GM20000 (cell line): Measurements from ENCODE around the gene PLAC9.

Experiments
- DNase-seq: peaks from one replicate; pipeline ENCODE4 v3.0.0; 2012; ENCODE audit warnings: low spot score
- TF ChIP-seq, protein P1 (sequence below): IDR thresholded peaks from 2 replicates; pipeline ENCODE4 v1.5.1; 2012; ENCODE audit warnings: mild to moderate bottlenecking, control low read depth; ENCODE audit errors: extremely low read depth, missing control alignments

Gene PLAC9

GRCh38 chr10:80150172-80150571 lies 17.6 kb downstream of the PLAC9 start:
- TF ChIP-seq, protein P1, sequence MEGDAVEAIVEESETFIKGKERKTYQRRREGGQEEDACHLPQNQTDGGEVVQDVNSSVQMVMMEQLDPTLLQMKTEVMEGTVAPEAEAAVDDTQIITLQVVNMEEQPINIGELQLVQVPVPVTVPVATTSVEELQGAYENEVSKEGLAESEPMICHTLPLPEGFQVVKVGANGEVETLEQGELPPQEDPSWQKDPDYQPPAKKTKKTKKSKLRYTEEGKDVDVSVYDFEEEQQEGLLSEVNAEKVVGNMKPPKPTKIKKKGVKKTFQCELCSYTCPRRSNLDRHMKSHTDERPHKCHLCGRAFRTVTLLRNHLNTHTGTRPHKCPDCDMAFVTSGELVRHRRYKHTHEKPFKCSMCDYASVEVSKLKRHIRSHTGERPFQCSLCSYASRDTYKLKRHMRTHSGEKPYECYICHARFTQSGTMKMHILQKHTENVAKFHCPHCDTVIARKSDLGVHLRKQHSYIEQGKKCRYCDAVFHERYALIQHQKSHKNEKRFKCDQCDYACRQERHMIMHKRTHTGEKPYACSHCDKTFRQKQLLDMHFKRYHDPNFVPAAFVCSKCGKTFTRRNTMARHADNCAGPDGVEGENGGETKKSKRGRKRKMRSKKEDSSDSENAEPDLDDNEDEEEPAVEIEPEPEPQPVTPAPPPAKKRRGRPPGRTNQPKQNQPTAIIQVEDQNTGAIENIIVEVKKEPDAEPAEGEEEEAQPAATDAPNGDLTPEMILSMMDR, result no peak
- no peak for DNase-seq

- no peak for DNase-seq
- TF ChIP-seq, protein P1, result no peak
Measured at GRCh38 chr10:80152820-80153219, 20.3 kb downstream of the PLAC9 start.

GRCh38 chr10:80153460-80153859 lies 20.9 kb downstream of the PLAC9 start:
- TF ChIP-seq, protein P1, result no peak

DNA sequence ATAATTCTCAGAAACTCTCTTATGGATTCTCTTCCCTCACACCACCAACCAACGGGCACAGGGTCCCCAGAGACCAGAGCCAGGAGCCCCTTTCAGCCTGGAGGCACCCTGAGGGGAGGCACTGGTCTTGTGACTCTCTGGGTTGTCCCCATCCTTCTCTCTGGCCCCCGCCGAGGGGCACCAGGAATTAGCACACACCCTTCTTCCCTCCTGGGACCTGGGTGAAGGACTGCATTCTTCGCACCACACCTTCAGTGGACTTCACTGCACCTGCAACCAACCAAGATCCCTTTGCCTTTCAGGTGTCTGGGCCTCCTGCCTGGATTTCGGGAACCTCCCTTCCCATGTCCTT lies 22.1 kb downstream of the PLAC9 start:
- no peak for DNase-seq
- TF ChIP-seq, protein P1, result no peak

More at GRCh38 chr10:80153460-80153859, 20.9 kb downstream of the PLAC9 start:
- DNase-seq, result no peak

DNA sequence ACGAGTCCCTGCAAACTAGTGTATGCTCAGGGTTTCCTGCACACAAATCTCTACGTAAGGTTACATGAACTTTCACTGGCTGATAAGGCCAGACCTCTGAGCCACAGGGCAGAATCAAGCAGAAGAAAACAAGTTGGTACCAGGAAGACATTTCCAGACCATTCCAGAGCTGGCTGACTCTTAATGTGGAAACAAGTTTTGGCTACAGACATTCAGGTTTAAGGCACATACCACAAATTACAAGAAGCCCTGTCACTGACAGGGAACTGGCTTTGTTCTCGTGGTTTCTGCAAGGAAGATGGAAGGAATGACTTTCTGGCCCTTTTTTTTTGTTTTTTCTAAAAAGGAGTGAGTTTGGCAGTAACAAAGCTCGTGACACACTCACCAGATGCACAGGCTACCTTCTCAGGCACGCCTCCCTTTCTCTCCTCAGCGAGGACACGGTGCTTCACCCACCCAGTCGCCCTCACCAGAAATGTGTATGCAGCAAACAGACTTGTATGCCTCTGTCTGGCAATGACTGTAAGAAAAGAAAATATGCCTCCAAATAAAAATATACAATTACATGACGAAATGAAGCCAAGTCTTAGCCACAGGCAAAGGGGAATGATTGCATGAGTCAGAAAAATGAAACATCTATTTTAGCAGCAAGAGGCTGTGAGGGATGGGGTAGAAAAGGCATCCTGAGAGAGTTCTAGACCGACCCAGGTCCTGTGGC lies 22.6 kb downstream of the PLAC9 start:
- no peak for DNase-seq
- TF ChIP-seq, protein P1, result no peak

- DNase-seq, result no peak
- TF ChIP-seq, protein P1, result no peak
Measured at GRCh38 chr10:80155696-80156215, 23.2 kb downstream of the PLAC9 start.

- DNase-seq, result no peak
- TF ChIP-seq, protein P1, result no peak
Measured at GRCh38 chr10:80156216-80156615, 23.7 kb downstream of the PLAC9 start.
